Measurements from ENCODE around the gene PITPNM3.

Gene PITPNM3

GRCh38 chr17:6536566-6537065 lies 19.7 kb downstream of the PITPNM3 start:
- TF ChIP-seq POLR2A (IDR thresholded peaks at IDR 0.05; ENCODE audit: low read length): no peak
- no peak for DNase-seq

DNA sequence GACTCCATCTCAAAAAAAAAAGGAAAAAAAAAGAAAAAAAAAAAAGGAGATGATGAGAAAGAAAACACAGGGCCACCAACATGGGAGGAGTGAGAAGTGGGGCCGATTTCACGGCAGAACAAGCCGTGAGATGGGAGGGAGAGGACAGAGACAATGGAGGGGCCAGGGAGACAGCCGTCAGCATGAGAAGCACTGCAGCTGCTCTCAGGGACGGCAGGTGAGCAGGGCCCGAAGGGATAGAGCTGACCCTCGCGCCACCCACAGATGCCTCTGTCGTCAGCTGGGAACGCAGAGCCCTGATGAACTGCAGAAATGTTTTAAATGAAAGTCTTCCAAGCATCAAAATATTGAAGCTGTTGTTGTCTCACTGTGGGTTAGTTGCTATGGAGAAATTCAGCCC lies 20.3 kb downstream of the PITPNM3 start:
- TF ChIP-seq GATA1 (IDR thresholded peaks at IDR 0.05; ENCODE audit: low read depth, low read length) (no peak), POLR2A (IDR thresholded peaks at IDR 0.05; ENCODE audit: low read length) (no peak)
- no peak for DNase-seq

GRCh38 chr17:6534846-6535514 lies 21.4 kb downstream of the PITPNM3 start:
- DNase-seq: no peak
- no peak for TF ChIP-seq POLR2A (IDR thresholded peaks at IDR 0.05; ENCODE audit: low read length)

DNA sequence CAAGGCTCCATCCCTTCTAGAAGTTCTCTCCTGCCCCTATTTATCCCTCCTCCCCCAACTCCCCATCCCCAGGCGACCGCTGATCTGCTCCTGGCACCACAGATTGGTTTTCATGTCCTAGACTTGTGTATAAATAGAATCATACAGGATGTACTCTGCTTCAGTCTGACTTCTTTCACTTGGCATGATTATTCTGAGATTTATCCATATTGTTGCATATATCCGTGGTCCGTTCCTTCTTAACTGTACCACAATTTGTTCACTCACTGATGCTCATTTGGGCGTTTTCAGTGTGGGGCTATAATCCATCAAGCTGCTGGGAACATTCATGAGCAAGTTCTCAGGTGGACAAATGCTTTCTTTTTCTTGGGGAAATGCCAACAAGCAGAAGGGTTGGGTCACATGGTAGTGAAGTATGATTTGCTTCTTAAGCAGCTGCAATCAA lies 23.9 kb downstream of the PITPNM3 start:
- DNase-seq: no peak
- TF ChIP-seq GATA1 (IDR thresholded peaks at IDR 0.05; ENCODE audit: low read depth, low read length) (no peak), POLR2A (IDR thresholded peaks at IDR 0.05; ENCODE audit: low read length) (no peak)

GRCh38 chr17:6531575-6531974 lies 24.8 kb downstream of the PITPNM3 start:
- no peak for DNase-seq
- TF ChIP-seq GATA1 (IDR thresholded peaks at IDR 0.05; ENCODE audit: low read depth, low read length) (no peak), POLR2A (IDR thresholded peaks at IDR 0.05; ENCODE audit: low read length) (no peak)

GRCh38 chr17:6530324-6530920 lies 25.9 kb downstream of the PITPNM3 start:
- no peak for TF ChIP-seq POLR2A (IDR thresholded peaks at IDR 0.05; ENCODE audit: low read length)
- no peak for DNase-seq

DNA sequence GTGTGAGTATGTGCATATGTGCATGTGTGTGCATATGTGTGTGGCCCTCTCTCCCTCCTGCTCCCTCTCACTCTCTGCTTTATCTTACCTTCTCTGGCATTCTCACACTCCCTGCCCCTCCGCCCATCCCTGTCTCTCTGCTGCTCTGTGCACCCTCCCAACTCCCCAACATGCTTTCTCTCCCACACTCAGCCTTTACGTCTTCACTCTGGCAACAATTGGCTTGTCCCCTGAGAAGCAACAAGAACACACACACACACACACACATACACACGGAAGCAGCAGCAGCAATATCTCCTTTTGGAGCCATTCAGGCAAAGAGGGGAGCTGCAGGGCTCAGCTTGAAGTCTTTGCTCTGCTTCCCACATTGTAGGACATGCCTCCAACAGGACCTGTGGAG lies 27.8 kb downstream of the PITPNM3 start:
- TF ChIP-seq POLR2A (IDR thresholded peaks at IDR 0.05; ENCODE audit: low read length) (no peak), GATA1 (IDR thresholded peaks at IDR 0.05; ENCODE audit: low read depth, low read length) (no peak)
- DNase-seq: no peak

- peak in 1 of 2 experiments; percentile 8 for DNase-seq
- TF ChIP-seq GATA1 (IDR thresholded peaks at IDR 0.05; ENCODE audit: low read depth, low read length) (no peak), POLR2A (IDR thresholded peaks at IDR 0.05; ENCODE audit: low read length) (no peak)
Measured at GRCh38 chr17:6526362-6527152, 29.8 kb downstream of the PITPNM3 start.

GRCh38 chr17:6525731-6526130 lies 30.6 kb downstream of the PITPNM3 start:
- no peak for TF ChIP-seq GATA1 (IDR thresholded peaks at IDR 0.05; ENCODE audit: low read depth, low read length)
- TF ChIP-seq POLR2A (IDR thresholded peaks at IDR 0.05; ENCODE audit: low read length): no peak
- no peak for DNase-seq

GRCh38 chr17:6525141-6525540 lies 31.2 kb downstream of the PITPNM3 start:
- no peak for DNase-seq
- no peak for TF ChIP-seq GATA1 (IDR thresholded peaks at IDR 0.05; ENCODE audit: low read depth, low read length)
- TF ChIP-seq POLR2A (IDR thresholded peaks at IDR 0.05; ENCODE audit: low read length): no peak

- TF ChIP-seq GATA1 (IDR thresholded peaks at IDR 0.05; ENCODE audit: low read depth, low read length) (no peak), POLR2A (IDR thresholded peaks at IDR 0.05; ENCODE audit: low read length) (no peak)
- no peak for DNase-seq
Measured at GRCh38 chr17:6524520-6524919, 31.8 kb downstream of the PITPNM3 start.

DNA sequence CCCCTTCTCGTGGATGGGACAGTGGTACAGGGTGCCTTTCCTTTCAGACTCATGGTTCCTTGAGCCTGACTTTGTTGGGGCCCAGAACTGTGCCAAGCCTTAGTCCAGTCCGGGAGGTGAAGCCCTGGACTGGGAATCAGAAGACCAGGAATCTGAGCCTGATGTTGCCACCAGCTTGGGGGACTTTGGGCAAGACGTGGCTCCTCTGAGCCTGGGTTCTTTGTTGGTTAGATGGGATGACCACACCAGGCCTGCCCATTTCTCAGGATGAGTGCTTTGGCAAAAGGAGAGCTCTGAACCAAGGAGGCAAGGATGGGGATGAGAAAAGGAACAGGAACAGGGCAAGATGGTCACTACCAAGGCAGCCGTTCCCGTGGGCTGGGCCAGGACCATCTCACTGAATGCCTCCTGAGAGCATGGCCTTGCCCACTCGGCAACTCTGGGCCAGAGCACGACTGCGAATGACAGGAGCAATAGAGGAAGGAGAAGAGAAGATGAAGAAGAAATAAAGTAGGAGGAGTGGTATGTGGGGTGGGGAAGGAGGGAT lies 32.5 kb downstream of the PITPNM3 start:
- no peak for DNase-seq
- TF ChIP-seq POLR2A (IDR thresholded peaks at IDR 0.05; ENCODE audit: low read length) (no peak), GATA1 (IDR thresholded peaks at IDR 0.05; ENCODE audit: low read depth, low read length) (no peak)

- TF ChIP-seq POLR2A (IDR thresholded peaks at IDR 0.05; ENCODE audit: low read length): no peak
- no peak for TF ChIP-seq GATA1 (IDR thresholded peaks at IDR 0.05; ENCODE audit: low read depth, low read length)
- DNase-seq: no peak
Measured at GRCh38 chr17:6523330-6523729, 33.0 kb downstream of the PITPNM3 start.

DNA sequence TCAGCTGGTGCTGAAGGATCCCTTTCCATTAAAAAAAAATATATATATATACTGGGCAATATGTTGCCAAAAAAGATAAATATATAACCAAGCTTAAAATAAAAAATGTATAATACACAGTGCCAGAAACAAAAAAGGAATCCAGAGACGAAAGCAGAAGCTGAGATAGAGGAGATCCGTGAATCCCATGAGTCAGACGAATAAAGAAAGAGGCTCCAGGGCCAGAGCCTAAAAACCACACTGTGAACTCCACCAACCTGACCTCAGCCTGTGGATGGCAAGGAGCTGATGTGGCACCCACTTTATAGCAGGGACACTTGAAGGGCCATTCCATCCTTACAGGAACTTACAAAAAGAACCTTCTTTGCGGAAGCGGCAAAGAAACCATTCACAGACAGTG lies 34.8 kb downstream of the PITPNM3 start:
- DNase-seq: no peak
- no peak for TF ChIP-seq POLR2A (IDR thresholded peaks at IDR 0.05; ENCODE audit: low read length)
